GM19438 (cell line): ENCODE data around the gene HEATR5B.
"Not testable (repeated sequence)": the region's sequence is repeated elsewhere in the genome, so short reads cannot be mapped to it uniquely, and the experiment has no call there.

Experiments used
- ATAC-seq: cut with Tn5 transposase; IDR thresholded peaks from one replicate; pipeline ENCODE4 v1.9.1; 2021; ENCODE audit warnings: low read depth; ENCODE audit not compliant: unreplicated experiment

Gene HEATR5B

GRCh38 chr2:37070931-37071330 is 13.2 kb downstream of the HEATR5B start:
- no peak for ATAC-seq

- no peak for ATAC-seq
These were observed 15.5 kb downstream of the HEATR5B start for GRCh38 chr2:37068686-37069085.

GRCh38 chr2:37061776-37062175 is 22.4 kb downstream of the HEATR5B start:
- no peak for ATAC-seq

GRCh38 chr2:37061013-37061711 is 23.0 kb downstream of the HEATR5B start:
- no peak for ATAC-seq

GRCh38 chr2:37060446-37060845 is 23.7 kb downstream of the HEATR5B start:
- ATAC-seq: no peak

GRCh38 chr2:37059841-37060240 is 24.3 kb downstream of the HEATR5B start:
- ATAC-seq: no peak

- ATAC-seq: no peak
These were observed 31.4 kb downstream of the HEATR5B start for GRCh38 chr2:37052600-37053332.

GRCh38 chr2:37039580-37039979 is 44.6 kb downstream of the HEATR5B start:
- ATAC-seq: no peak

- no peak for ATAC-seq
These were observed 46.4 kb downstream of the HEATR5B start for GRCh38 chr2:37037771-37038170.

- ATAC-seq: no peak
These were observed 54.4 kb downstream of the HEATR5B start for GRCh38 chr2:37029758-37030157.

- ATAC-seq: no peak
These were observed 58.1 kb downstream of the HEATR5B start for GRCh38 chr2:37026050-37026449.

GRCh38 chr2:37020887-37021796 is 63.0 kb downstream of the HEATR5B start:
- ATAC-seq: no peak

- ATAC-seq: no peak
These were observed 63.8 kb downstream of the HEATR5B start for GRCh38 chr2:37020212-37020886.

- peak; percentile 7 for ATAC-seq
These were observed 70.9 kb downstream of the HEATR5B start for GRCh38 chr2:37013315-37013641.

- peak; percentile 48 for ATAC-seq
These were observed 73.0 kb downstream of the HEATR5B start for GRCh38 chr2:37011130-37011529.

- peak; percentile 100 for ATAC-seq
These were observed 78.9 kb downstream of the HEATR5B start for GRCh38 chr2:37005118-37005868.

- ATAC-seq: no peak
These were observed 83.1 kb downstream of the HEATR5B start for GRCh38 chr2:37000988-37001556.

- ATAC-seq: no peak
These were observed 83.9 kb downstream of the HEATR5B start for GRCh38 chr2:37000318-37000717.

GRCh38 chr2:36999416-36999815 is 84.8 kb downstream of the HEATR5B start:
- not testable (repeated sequence) for ATAC-seq
